HG03469 (cell line): ENCODE results near the gene DNASE2.

Experiments
- ATAC-seq: cut with Tn5 transposase; IDR thresholded peaks from one replicate; pipeline ENCODE4 v1.9.1; 2021; ENCODE audit warnings: mild to moderate bottlenecking, moderate library complexity, moderate number of reproducible peaks; ENCODE audit not compliant: unreplicated experiment

Gene DNASE2

GRCh38 chr19:12836529-12836863 is 44.8 kb downstream of the DNASE2 start:
- ATAC-seq, result no peak

DNA sequence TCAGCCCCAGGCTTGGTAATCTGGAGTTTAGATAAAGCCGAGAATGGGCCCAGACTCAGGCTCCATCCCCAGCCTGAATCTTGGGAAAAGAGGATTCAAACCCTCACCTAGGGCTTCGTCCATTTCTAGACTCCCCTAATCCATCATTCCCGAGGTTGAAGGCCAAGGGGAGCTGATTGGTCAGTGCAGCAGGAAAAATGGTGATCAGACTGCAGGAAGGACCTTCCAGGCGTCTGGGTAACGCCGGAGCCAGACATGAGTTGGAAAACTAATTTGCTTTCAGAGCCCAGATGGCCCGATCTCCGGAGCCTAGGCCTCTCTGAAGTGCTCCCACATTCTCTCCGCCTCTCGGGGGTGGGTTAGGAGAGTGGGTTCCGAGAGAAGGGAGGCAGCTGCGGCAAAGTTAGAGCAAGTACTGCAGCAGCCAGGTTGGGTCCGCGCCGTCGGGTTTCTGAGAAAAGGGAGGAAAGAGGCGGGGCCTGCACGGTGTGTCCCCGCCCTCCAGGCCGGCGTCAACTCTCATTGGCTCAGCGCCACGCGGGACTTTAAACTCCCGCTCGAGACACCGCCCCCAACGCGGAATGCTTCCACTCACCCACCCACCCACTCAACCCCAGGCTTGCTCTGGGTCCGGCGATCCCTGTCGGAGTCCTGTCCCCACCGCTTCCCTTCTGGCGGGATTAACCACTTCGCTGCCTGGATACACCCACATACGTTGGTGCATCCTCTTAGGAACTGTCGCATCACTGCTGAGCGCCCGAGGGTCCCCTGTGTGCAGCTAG is 46.1 kb downstream of the DNASE2 start:
- ATAC-seq, result no peak

GRCh38 chr19:12834566-12834943 is 46.7 kb downstream of the DNASE2 start, which contains the start of gene RTBDN:
Gene RTBDN (minus strand): TSS chr19:12834579. CDS start chr19:12829979, 4,600 bp downstream.
- no peak for ATAC-seq

DNA sequence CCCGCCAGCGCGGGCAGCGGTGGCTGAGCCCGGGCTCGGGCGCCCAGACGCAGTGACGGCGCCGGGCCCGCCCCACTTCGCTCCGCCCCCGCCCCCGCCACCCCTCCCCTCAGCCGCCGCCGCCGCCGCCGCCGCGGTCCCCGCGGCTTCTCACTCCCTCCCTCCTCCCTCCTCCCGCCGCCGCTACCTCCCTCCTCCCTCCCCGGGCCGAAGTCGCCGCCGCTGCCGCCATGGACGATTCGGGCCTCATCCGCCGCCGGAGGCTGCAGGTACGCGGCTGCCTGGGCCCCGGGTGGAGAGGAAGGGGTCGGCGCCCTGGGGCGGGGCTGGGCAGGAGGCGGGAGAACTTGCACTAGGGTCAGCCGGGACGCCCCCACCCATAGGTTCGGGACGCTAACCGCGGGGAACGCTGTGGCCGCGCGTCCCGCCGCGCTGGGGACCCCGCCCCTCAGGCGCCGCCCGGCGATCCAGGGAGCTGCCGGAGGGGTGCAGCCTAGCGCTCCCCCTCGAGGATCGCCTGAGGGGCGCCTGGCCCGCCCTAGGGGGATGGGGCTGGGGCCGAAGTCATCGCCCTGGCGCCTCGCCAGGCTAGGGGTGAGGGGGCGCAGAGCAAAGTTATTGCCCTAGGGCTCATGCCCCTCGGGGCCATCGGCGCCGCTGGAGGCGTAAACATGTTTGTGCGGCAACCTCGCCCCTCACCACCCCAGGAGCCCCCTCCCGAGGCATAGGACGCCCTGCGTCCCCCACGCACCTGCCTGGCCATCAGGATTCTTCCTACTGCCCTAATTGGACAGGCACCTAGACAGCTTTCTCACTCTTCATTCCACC is 47.3 kb downstream of the DNASE2 start:
- no peak for ATAC-seq

GRCh38 chr19:12833418-12833737 is 47.9 kb downstream of the DNASE2 start:
- ATAC-seq, result no peak

DNA sequence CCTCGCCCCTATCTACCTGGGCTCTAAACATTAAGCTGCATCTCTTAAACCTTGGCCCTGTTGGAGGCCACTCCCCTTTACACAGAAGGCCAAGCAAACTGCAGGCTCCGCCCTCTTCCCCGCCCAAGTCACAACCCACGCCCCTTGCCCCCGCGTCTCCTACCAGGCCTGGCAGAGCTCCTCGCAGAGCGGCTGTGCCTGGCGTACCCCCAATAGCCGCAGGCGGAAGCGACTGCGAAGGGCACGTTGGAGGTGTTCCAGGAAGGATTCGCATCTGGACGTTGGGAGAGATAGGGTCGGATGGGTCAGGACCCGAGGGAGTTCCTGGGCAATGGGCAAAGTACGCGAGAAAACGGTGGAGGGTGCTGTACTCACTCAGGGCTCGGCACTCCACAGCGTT is 52.8 kb downstream of the DNASE2 start:
- no peak for ATAC-seq

DNA sequence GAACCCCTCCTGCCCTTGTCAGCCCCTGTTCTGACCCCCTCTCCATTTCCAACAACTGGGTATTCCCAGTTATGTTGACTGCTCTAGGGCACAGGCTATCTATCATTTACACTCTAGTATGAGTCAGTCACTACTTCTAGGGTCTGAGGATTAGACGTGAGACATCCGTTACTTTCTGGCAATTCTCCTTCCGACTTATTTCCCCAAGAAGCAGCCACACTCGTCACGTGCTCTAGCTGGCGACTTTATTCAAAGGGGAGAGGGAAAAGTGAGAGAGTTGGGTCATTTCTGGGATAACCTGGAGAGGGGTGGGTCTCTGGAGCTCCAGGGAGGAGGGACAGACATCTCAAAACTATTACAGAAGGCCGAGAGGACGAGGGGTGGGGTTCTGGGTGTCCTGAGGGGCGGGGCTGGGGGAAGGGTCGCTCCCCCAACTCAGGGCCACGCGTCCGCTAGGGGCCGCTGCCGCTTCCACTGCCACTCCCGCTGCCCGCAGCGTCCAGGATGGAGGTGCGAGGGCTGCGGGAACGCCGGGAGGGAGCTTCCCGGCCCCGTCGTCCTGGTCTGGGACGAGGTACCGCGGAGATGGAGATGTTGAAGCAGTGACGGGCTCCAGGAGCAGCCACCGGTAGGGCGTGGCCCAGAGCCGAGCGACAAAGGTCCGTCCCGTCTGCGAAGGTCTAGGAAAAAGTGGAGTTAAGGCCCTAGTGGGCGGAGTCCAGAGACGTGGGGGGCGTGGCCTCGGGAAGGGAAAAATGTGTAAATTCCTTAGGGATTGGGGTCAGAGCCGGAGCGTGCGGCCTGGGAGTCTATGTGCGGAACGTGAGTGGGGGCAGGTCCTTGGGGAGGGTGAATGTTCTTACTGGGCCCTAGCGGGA is 55.8 kb downstream of the DNASE2 start:
- no peak for ATAC-seq
